ENCODE data around the gene CHGA. TPM values are rescaled to one million over a fixed set of nuclear protein-coding genes. Genes with fewer than 3 reads are reported as not detected.

Gene CHGA
- total RNA-seq, 4 donors from 2014 or later: not detected

DNA sequence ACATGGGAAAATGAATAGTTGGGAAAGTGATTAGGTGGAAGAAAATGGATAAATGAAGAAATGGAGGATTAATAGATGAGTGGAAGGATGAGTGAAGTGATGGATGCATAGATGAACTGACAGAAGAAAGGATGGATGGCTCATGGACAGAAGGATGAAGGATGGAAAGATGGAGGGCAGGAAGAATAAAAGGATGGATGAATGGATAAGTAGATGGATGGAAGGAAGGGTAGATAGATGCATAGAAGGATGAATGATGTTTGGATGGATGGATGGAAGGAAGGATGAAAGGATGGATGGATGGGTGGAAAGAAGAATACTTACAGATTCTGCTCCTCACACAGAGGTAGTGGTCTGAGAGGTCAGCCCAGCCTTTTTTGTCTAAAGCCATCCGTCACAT, 35.8 kb upstream of the CHGA start:
- TF ChIP-seq, protein P1, sequence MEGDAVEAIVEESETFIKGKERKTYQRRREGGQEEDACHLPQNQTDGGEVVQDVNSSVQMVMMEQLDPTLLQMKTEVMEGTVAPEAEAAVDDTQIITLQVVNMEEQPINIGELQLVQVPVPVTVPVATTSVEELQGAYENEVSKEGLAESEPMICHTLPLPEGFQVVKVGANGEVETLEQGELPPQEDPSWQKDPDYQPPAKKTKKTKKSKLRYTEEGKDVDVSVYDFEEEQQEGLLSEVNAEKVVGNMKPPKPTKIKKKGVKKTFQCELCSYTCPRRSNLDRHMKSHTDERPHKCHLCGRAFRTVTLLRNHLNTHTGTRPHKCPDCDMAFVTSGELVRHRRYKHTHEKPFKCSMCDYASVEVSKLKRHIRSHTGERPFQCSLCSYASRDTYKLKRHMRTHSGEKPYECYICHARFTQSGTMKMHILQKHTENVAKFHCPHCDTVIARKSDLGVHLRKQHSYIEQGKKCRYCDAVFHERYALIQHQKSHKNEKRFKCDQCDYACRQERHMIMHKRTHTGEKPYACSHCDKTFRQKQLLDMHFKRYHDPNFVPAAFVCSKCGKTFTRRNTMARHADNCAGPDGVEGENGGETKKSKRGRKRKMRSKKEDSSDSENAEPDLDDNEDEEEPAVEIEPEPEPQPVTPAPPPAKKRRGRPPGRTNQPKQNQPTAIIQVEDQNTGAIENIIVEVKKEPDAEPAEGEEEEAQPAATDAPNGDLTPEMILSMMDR (IDR thresholded peaks at IDR 0.05): no peak
- TF ChIP-seq EP300 (IDR thresholded peaks at IDR 0.05): no peak
- TF ChIP-seq POLR2A (IDR thresholded peaks at IDR 0.05): no peak
- DNase-seq (ENCODE audit: low spot score in 2 of 2): no peak
- peaks cover 0 to 14% (median 0%) of the 10 kb centered on the region in 4 donors for H3K9me3 ChIP-seq
- H3K27ac ChIP-seq: no peak overlapping the region
- no peaks in the 10 kb centered on the region for H3K4me1 ChIP-seq
- H3K4me3 ChIP-seq: no peak overlapping the region
- H3K36me3 ChIP-seq: no peaks in the 10 kb centered on the region
- H3K27me3 ChIP-seq: no peaks in the 10 kb centered on the region
- WGBS, 2 donors: 84 to 89% methylated on average over 1 of the region's 1 CpG

DNA sequence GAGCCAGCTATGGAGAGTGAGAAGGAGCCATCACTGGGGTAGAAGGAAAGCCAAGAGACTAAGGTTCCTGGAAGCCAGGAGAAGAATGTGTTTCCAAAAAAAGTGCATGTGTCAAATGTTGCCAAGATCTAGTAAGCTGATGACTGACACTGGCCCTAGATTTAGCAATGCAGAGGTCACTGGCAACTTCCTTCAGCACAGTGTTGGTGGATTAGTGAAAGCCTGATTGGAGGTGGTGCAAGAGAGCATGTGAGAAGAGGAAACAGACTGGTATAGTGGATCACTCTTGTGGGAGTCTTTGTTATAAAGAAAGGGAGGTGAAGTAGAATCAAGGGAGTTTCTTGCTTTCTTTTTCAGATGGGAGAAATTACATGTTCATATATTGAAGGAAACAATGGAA, 34.1 kb upstream of the CHGA start:
- TF ChIP-seq EP300 (IDR thresholded peaks at IDR 0.05): no peak
- TF ChIP-seq, protein P1 (IDR thresholded peaks at IDR 0.05): no peak
- no peak for TF ChIP-seq POLR2A (IDR thresholded peaks at IDR 0.05)
- H3K27ac ChIP-seq: no peak overlapping the region
- no peaks in the 10 kb centered on the region for H3K4me1 ChIP-seq
- no peak for DNase-seq (ENCODE audit: low spot score in 2 of 2)
- no peaks in the 10 kb centered on the region for H3K27me3 ChIP-seq
- H3K4me3 ChIP-seq: no peak overlapping the region
- H3K9me3 ChIP-seq: peaks cover 0 to 29% (median 0%) of the 10 kb centered on the region in 4 donors
- no peaks in the 10 kb centered on the region for H3K36me3 ChIP-seq

DNA sequence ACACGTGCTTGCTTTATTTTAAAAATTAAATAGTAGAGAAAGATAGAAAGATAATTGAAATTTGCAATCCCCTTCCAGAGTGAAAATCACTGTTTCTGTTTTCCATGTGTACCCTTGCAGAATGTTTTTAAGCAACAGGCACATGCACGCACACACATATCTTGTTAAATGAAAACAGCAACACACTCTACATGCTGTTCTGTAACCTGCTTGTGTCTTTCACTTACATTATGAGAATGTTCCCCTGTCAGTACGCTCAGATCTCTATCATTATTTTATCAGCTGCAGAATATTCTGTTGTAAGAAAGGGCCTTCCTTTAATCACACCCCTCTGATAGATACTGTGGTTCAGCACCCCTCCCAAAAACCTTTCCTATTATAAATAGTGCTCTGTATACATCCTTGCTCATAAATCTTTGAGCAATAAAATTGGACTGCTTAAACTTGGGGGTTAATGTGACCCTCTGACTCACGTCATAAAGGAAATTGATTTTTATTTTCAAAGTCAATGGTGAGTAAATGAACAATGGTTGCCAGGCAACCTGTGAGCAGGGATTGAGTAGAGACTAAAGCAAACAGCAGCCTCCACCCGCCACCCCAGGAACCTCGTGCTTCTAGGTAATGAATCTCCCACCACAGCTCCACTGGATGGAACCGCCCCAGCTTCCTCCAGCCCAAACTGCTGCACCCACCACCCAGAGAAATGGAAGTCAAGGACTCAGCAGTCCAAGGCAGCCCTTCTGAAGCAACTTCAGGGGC, 31.9 kb upstream of the CHGA start:
- no peak overlapping the region for H3K4me3 ChIP-seq
- peaks cover 0 to 45% (median 0%) of the 10 kb centered on the region in 4 donors for H3K9me3 ChIP-seq
- H3K36me3 ChIP-seq: no peaks in the 10 kb centered on the region
- no peaks in the 10 kb centered on the region for H3K27me3 ChIP-seq
- H3K27ac ChIP-seq: no peak overlapping the region
- H3K4me1 ChIP-seq: no peaks in the 10 kb centered on the region
- 47 to 49% methylated on average over 7 of the region's 7 CpGs for WGBS, 2 donors
- DNase-seq (ENCODE audit: low spot score in 2 of 2): no peak
- TF ChIP-seq EP300 (IDR thresholded peaks at IDR 0.05) (no peak), POLR2A (IDR thresholded peaks at IDR 0.05) (no peak)
- TF ChIP-seq, protein P1 (IDR thresholded peaks at IDR 0.05): no peak

DNA sequence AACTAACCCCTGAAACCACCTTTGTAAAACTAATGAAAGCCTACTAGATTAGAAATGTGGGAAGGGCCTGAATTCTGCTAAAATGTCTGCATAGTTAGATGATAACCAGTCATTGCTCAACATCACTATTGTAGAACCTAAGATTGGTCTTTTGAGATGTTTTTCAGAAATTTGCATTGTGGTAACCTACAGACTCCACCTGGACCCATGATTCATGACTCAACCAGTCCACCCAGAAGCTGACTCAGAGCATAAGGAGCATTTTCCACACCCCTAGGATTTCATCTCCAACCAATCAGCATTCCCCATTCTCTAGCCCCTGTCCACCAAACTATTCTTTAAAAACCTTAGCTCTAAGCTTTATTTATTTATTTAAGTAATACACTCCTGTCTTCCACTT, 30.4 kb upstream of the CHGA start:
- H3K9me3 ChIP-seq: peaks cover 0 to 45% (median 0%) of the 10 kb centered on the region in 4 donors
- no peak overlapping the region for H3K4me3 ChIP-seq
- no peak overlapping the region for H3K27ac ChIP-seq
- H3K36me3 ChIP-seq: no peaks in the 10 kb centered on the region
- no peaks in the 10 kb centered on the region for H3K27me3 ChIP-seq
- DNase-seq (ENCODE audit: low spot score in 2 of 2): no peak
- no peaks in the 10 kb centered on the region for H3K4me1 ChIP-seq
- TF ChIP-seq, protein P1 (IDR thresholded peaks at IDR 0.05): no peak
- TF ChIP-seq POLR2A (IDR thresholded peaks at IDR 0.05) (no peak), EP300 (IDR thresholded peaks at IDR 0.05) (no peak)

DNA sequence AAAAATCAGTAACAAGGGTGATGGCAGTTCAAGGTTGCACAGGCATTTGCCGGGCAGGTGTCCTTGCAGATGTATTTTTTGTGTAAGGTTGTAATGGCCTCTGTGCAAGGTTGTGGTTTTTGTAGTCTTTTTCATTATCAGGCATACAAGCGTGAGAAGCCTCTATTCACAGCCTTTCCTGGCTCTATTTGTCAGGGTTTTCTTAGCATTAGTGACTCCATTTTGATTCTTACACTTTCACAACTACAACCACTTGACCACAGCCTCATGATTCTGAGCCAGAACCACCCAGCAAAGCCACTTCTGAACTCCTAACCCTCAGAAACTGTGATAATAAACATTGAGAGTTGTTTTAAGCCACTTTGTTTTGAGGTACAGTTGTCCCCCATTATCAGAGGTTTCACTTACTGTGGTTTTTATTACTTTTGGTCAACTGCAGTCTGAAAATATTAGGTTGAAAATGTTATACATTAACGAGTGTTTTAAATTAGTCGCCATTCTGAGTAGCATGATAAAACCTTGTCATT, 27.5 kb upstream of the CHGA start:
- Histone ChIP-seq H3K9me3 (peaks cover 0 to 36% (median 0%) of the 10 kb centered on the region in 4 donors), H3K27me3 (peaks cover 0 to 9% of the 10 kb centered on the region in 2 donors), H3K36me3 (no peaks in the 10 kb centered on the region), H3K27ac (no peak overlapping the region), H3K4me3 (no peak overlapping the region), H3K4me1 (no peaks in the 10 kb centered on the region)
- DNase-seq (ENCODE audit: low spot score in 2 of 2): no peak
- no peak for TF ChIP-seq POLR2A (IDR thresholded peaks at IDR 0.05)
- TF ChIP-seq, protein P1 (IDR thresholded peaks at IDR 0.05): no peak
- no peak for TF ChIP-seq EP300 (IDR thresholded peaks at IDR 0.05)
- 88 to 94% methylated on average over 4 of the region's 4 CpGs for WGBS, 2 donors
